Ascending aorta (tissue), 2 donors: ENCODE results near the gene PPP1R14C. TPM values are rescaled to one million over a fixed set of nuclear protein-coding genes. Genes with fewer than 3 reads are reported as not detected.

Experiments used
- DNase-seq, 2 donors: peaks; one replicate each; pipeline ENCODE4 v3.0.0-alpha.2; 2019; ENCODE audit warnings: low spot score in 2 of 2
- H3K27ac ChIP-seq, 2 donors: fragments of 200-600 bp; sonication (generic); one replicate each; pipeline ENCODE4 v1.5.1; 2016 to 2017; ENCODE audit warnings: mild to moderate bottlenecking in 1 of 2
- H3K27me3 ChIP-seq: fragments of 200-600 bp; sonication (generic); one replicate; pipeline ENCODE4 v1.5.1; 2017
- H3K36me3 ChIP-seq, 2 donors: fragments of 200-600 bp; sonication (generic); one replicate each; pipeline ENCODE4 v1.5.1; 2016
- H3K4me1 ChIP-seq, 2 donors: fragments of 200-600 bp; sonication (generic); one replicate each; pipeline ENCODE4 v1.5.1; 2016 to 2017; ENCODE audit warnings: mild to moderate bottlenecking in 1 of 2
- H3K4me3 ChIP-seq, 2 donors: fragments of 200-600 bp; sonication (generic); one replicate each; pipeline ENCODE4 v1.5.1; 2016 to 2017; ENCODE audit warnings: mild to moderate bottlenecking in 1 of 2
- H3K9me3 ChIP-seq, 2 donors: fragments of 200-600 bp; sonication (generic); one replicate each; pipeline ENCODE4 v1.5.1; 2016
- CTCF ChIP-seq, 3 experiments: fragments of 200-600 bp in 2 of 3; fragments of 450-650 bp in 1 of 3; sonication (generic) in 2 of 3; IDR thresholded peaks; one replicate each; pipeline ENCODE4 v1.5.1; 2016 to 2019; ENCODE audit warnings: antibody characterized with exemption in 3 of 3, mild to moderate bottlenecking in 1 of 3, moderate library complexity in 1 of 3
- intact Hi-C: fragments of 100-400 bp; cut with DNase I; formaldehyde crosslinking; loops from one replicate; pipeline ENCODE4 v1.15.1; 2023
- total RNA-seq: library from RNA; depleted of rRNA; stranded (reverse); fragments of >200 nt; gene quantifications from one replicate; pipeline ENCODE4 v1.1.0, GENCODE V29; 2016

PPP1R14C gene
- total RNA-seq, 1 donor from 2014 or later = not detected

- no peaks in the 10 kb centered on the region for H3K4me1 ChIP-seq
- no peak for DNase-seq
Observed at GRCh38 chr6:150175586-150176151, 32.8 kb downstream of the PPP1R14C start.

GRCh38 chr6:150176152-150176551, 33.3 kb downstream of the PPP1R14C start:
- H3K9me3 ChIP-seq = no peaks in the 10 kb centered on the region
- no peaks in the 10 kb centered on the region for H3K4me1 ChIP-seq
- no peak overlapping the region for H3K27ac ChIP-seq
- no peak for DNase-seq
- no peak overlapping the region for H3K4me3 ChIP-seq
- intact Hi-C loops = no loop called here
- H3K36me3 ChIP-seq = no peaks in the 10 kb centered on the region
- no peak for TF ChIP-seq CTCF (IDR thresholded peaks at IDR 0.05)
- H3K27me3 ChIP-seq = no peaks in the 10 kb centered on the region

More at GRCh38 chr6:150175586-150176151, 32.8 kb downstream of the PPP1R14C start:
- no peak overlapping the region for H3K27ac ChIP-seq
- TF ChIP-seq CTCF (IDR thresholded peaks at IDR 0.05) = no peak
- H3K36me3 ChIP-seq = no peaks in the 10 kb centered on the region
- H3K9me3 ChIP-seq = no peaks in the 10 kb centered on the region
- no peaks in the 10 kb centered on the region for H3K27me3 ChIP-seq
- H3K4me3 ChIP-seq = no peak overlapping the region
- intact Hi-C loops = no loop called here

- Histone ChIP-seq H3K27me3 (no peaks in the 10 kb centered on the region), H3K9me3 (no peaks in the 10 kb centered on the region), H3K36me3 (no peaks in the 10 kb centered on the region), H3K4me1 (no peaks in the 10 kb centered on the region), H3K4me3 (no peak overlapping the region), H3K27ac (no peak overlapping the region)
- intact Hi-C loops = no loop called here
- no peak for TF ChIP-seq CTCF (IDR thresholded peaks at IDR 0.05)
- no peak for DNase-seq
Observed at GRCh38 chr6:150176659-150177058, 33.8 kb downstream of the PPP1R14C start.

GRCh38 chr6:150177259-150177951, 34.6 kb downstream of the PPP1R14C start:
- Histone ChIP-seq H3K4me3 (no peak overlapping the region), H3K27ac (no peak overlapping the region), H3K27me3 (no peaks in the 10 kb centered on the region), H3K9me3 (no peaks in the 10 kb centered on the region), H3K36me3 (no peaks in the 10 kb centered on the region), H3K4me1 (no peaks in the 10 kb centered on the region)
- no peak for TF ChIP-seq CTCF (IDR thresholded peaks at IDR 0.05)
- intact Hi-C loops = no loop called here
- DNase-seq = no peak

GRCh38 chr6:150177952-150178520, 35.2 kb downstream of the PPP1R14C start:
- H3K27ac ChIP-seq = no peak overlapping the region

More at GRCh38 chr6:150177952-150178520, 35.2 kb downstream of the PPP1R14C start:
- no peak for DNase-seq
- H3K9me3 ChIP-seq = no peaks in the 10 kb centered on the region
- H3K4me1 ChIP-seq = no peaks in the 10 kb centered on the region
- no peak overlapping the region for H3K4me3 ChIP-seq
- intact Hi-C loops = no loop called here
- H3K27me3 ChIP-seq = no peaks in the 10 kb centered on the region
- H3K36me3 ChIP-seq = no peaks in the 10 kb centered on the region
- no peak for TF ChIP-seq CTCF (IDR thresholded peaks at IDR 0.05)
